ENCODE measurements around the gene WDR90.
A peak's percentile ranks its signal among the peaks of the same experiment; 100 is the strongest.
"Not testable (repeated sequence)": the region's sequence is repeated elsewhere in the genome, so short reads cannot be mapped to it uniquely, and the experiment has no call there.

WDR90 gene

GRCh38 chr16:711548-712320 lies 62.6 kb downstream of the WDR90 start:
- H3K27ac ChIP-seq = no peak overlapping the region
- no peak overlapping the region for H3K4me3 ChIP-seq

GRCh38 chr16:712740-713250 lies 63.6 kb downstream of the WDR90 start:
- H3K4me3 ChIP-seq, H3K27ac ChIP-seq: not testable (repeated sequence)

DNA sequence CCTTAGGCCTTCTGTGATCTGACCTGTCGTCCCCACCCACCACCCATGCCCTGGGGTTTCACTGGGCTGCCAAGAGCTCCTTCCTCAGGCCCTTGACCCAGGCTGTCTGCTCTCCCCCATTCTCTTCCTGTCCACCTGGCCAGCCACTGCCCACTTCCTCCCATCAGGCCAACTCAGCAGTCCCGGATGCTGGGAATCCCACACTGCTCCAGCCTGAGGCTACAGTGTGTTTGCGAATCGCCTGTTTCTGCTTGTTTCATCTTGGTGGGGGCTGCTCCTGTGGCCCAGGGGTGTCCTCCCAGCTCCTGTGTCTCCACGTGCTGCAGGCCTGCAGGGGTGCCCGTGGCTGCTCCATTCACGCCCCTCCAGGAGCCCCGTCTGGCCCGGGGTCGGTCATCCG lies 64.9 kb downstream of the WDR90 start:
- no peak overlapping the region for H3K27ac ChIP-seq
- no peak overlapping the region for H3K4me3 ChIP-seq

DNA sequence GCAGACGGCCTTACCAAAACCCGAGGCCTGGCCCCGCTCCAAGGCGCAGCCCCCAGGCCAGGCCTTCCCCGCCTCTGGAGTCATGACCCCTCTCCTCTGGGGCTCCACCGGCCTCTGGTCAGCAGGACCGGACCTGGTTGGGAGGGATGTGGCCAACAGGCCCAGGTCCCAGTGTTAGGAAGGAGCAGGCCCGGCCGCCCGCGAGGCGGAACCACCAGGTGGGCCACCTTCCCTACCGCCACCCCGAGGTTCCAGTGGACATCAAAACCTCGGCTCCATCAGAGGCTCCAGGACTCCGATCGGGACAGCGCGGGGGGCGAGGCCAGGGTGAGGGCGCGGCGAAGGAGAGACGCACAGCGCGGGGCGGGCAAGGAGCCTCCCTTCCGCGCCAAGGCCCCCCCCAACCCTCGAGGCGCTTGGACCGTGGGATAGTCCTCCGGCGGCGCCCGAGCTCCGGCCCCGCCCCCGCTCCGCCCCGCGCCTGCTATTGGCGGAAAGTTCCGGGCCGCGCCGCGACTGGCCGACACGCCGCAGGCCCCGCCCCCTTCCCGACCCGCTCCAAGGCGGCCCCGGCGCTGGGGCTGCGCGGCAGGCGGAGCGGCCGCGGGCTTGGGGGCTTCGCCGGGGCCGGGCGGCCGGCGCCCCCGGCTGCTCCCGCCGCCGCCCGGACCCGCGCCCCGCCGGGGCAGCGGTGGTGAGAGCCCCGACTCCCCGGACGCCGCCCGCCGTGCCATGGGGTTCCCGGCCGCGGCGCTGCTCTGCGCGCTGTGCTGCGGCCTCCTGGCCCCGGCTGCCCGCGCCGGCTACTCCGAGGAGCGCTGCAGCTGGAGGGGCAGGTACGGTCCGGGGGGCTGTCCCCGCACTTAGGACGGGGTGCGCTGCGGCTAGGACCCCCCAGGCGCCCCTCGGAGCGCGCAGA lies 65.7 kb downstream of the WDR90 start, which contains the start of gene METRN:
METRN (plus strand) TSS at position 561 of the 919 bp plus-strand sequence; CDS start at position 733, 172 bp downstream.
- peak within 1 kb of the TSS in 2 of 21 experiments; percentile 2 to 53 for H3K27ac ChIP-seq

GRCh38 chr16:715477-716199 lies 66.5 kb downstream of the WDR90 start:
- peak overlapping the region; percentile 47 to 53 (median 48) for H3K4me3 ChIP-seq
- H3K27ac ChIP-seq = peak overlapping the region in 2 of 21 experiments; percentile 2 to 53

More for the DNA sequence above, 65.7 kb downstream of the WDR90 start, which contains the start of gene METRN:
- H3K4me3 ChIP-seq = peak within 1 kb of the TSS; percentile 47 to 53 (median 48)

GRCh38 chr16:716200-716568 lies 67.0 kb downstream of the WDR90 start:
- H3K4me3 ChIP-seq = peak overlapping the region in 4 of 7 experiments; percentile 47 to 52 (median 48)
- no peak overlapping the region for H3K27ac ChIP-seq

- no peak overlapping the region for H3K27ac ChIP-seq
- no peak overlapping the region for H3K4me3 ChIP-seq
These were observed 67.7 kb downstream of the WDR90 start for GRCh38 chr16:716768-717325.
